Measurements from ENCODE around the gene REG4. TPM values are rescaled to one million over a fixed set of nuclear protein-coding genes. Genes with fewer than 3 reads are reported as not detected.
A peak's percentile ranks its signal among the peaks of the same experiment; 100 is the strongest.
"Not testable (repeated sequence)": the region's sequence is repeated elsewhere in the genome, so short reads cannot be mapped to it uniquely, and the experiment has no call there.

Gene REG4
- total and polyA plus RNA-seq, 3 experiments from 2014 or later = 2.5 to 4.4 (median 3.0) TPM

DNA sequence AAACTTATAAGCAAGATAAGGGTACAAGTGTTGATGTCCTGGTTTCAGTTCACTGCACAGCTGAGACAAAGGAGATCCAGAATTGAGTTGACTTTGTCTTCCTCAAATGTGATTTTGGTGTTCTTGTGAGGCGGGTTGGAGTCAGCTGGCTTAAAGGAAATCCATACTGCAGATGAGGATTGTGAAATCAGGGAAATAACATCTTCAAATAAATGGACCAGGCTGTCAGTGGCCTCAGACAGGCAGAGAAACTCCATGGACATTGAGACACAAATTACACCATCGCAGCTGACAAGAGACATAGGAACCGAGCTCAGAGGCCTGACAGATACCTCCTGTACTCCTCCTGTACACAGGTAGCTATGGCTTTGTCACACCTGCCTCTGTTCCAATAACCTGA lies 27.0 kb upstream of the REG4 start:
- Mint-ChIP-seq H3K9me3 (no peaks in the 10 kb centered on the region), H3K36me3 (no peaks in the 10 kb centered on the region), H3K4me1 (no peaks in the 10 kb centered on the region), H3K27ac (no peak overlapping the region), H3K27me3 (peaks cover 8 to 12% of the 10 kb centered on the region in 2 donors), H3K4me3 (no peak overlapping the region)
- ChIA-PET POLR2A (no interaction called here), CTCF (interaction anchor here (1.0 kb wide), 1 partner anchor 9 kb away, joined by 3 read pairs; no protein-coding TSS in a partner anchor)
- no peak for DNase-seq
- Histone ChIP-seq H3K27me3 (ENCODE audit: insufficient read depth, low read length, poor library complexity, severe bottlenecking) (no peaks in the 10 kb centered on the region), H3K36me3 (ENCODE audit: insufficient read depth, low read length) (no peaks in the 10 kb centered on the region), H3K4me1 (ENCODE audit: insufficient read depth, low read length) (no peaks in the 10 kb centered on the region), H3K9me3 (ENCODE audit: low read length) (no peaks in the 10 kb centered on the region), H3K4me3 (ENCODE audit: low read length) (no peak overlapping the region), H3K27ac (ENCODE audit: low read depth, low read length) (no peak overlapping the region)

DNA sequence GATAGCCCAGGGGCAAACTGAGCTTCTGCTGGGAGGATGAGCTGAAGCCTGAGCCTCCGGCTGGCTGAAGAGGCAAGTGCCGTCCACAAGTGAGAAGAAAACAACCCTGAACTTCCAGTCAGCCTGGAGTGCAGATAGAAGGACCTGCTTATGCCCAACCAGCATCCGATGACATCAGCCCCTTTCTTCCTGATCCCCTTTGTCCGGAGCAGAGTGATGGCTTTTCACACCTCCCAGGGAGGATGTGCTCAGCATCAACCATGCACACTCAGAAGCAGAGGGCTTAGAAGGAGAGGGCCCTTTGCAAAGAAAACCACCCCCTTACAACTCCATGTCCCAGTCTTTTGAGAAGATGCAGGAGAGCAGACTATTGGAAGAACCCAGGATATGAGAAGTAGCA lies 23.7 kb upstream of the REG4 start:
- no peaks in the 10 kb centered on the region for H3K36me3 ChIP-seq (ENCODE audit: insufficient read depth, low read length)
- no peak overlapping the region for H3K27ac ChIP-seq (ENCODE audit: low read depth, low read length)
- H3K27me3 Mint-ChIP-seq = peaks cover 13 to 34% of the 10 kb centered on the region in 2 donors
- ChIA-PET CTCF (no interaction called here), POLR2A (no interaction called here)
- no peaks in the 10 kb centered on the region for H3K9me3 ChIP-seq (ENCODE audit: low read length)
- no peak for DNase-seq
- H3K4me3 Mint-ChIP-seq = no peak overlapping the region
- no peaks in the 10 kb centered on the region for H3K4me1 ChIP-seq (ENCODE audit: insufficient read depth, low read length)
- no peaks in the 10 kb centered on the region for H3K27me3 ChIP-seq (ENCODE audit: insufficient read depth, low read length, poor library complexity, severe bottlenecking)
- no peaks in the 10 kb centered on the region for H3K4me1 Mint-ChIP-seq
- no peaks in the 10 kb centered on the region for H3K36me3 Mint-ChIP-seq
- peaks cover 0 to 2% (median 0%) of the 10 kb centered on the region in 5 donors for H3K9me3 Mint-ChIP-seq
- H3K27ac Mint-ChIP-seq = peak overlapping the region in 1 of 8 donors; percentile 38
- no peak overlapping the region for H3K4me3 ChIP-seq (ENCODE audit: low read length)

DNA sequence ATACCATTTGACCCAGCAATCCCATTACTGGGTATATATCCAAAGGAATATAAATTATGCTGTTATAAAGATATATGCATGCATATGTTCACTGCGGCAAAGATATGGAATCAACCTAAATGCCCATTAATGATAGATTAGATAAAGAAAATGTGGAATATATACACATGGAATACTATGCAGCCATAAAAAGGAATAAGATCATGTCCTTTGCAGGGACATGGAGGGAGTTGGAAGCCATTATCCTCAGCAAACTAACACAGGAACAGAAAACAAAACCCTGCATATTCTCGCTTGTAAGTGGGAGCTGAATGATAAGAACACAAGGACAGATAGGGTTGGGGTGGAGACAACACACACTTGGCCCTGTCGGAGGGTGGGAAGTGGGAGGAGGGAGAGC lies 19.8 kb upstream of the REG4 start:
- Histone ChIP-seq H3K4me1 (ENCODE audit: insufficient read depth, low read length) (no peaks in the 10 kb centered on the region), H3K4me3 (ENCODE audit: low read length) (no peak overlapping the region), H3K27me3 (ENCODE audit: insufficient read depth, low read length, poor library complexity, severe bottlenecking) (no peaks in the 10 kb centered on the region), H3K9me3 (ENCODE audit: low read length) (no peaks in the 10 kb centered on the region), H3K36me3 (ENCODE audit: insufficient read depth, low read length) (no peaks in the 10 kb centered on the region), H3K27ac (ENCODE audit: low read depth, low read length) (no peak overlapping the region)
- no peak for DNase-seq
- no peak overlapping the region for H3K27ac Mint-ChIP-seq
- H3K4me3 Mint-ChIP-seq = no peak overlapping the region
- peaks cover 10 to 38% of the 10 kb centered on the region in 2 donors for H3K27me3 Mint-ChIP-seq
- POLR2A ChIA-PET = no interaction called here
- H3K36me3 Mint-ChIP-seq = no peaks in the 10 kb centered on the region
- CTCF ChIA-PET = no interaction called here
- peaks cover 0 to 2% (median 0%) of the 10 kb centered on the region in 5 donors for H3K9me3 Mint-ChIP-seq
- H3K4me1 Mint-ChIP-seq = no peaks in the 10 kb centered on the region

DNA sequence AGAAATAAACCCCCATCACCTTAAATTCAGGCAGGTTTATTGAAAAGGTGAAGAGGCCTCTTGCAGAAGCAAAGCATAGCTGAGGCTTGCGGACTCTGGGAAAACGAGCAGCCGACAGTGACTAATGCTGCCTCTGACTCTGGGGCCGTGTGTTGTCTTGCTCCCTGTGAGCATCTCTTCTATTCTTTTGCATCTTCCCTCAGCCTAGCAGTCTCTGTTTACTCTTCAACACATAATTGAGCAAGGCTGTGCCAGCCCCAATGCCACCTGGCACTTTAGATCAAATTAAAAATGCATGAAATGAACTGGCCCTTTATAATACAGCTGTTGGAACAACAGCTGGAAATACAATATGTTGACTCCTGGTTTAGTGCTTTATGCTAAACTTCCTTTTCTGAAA lies 18.4 kb upstream of the REG4 start:
- Mint-ChIP-seq H3K4me1 (no peaks in the 10 kb centered on the region), H3K27me3 (peaks cover 6 to 37% of the 10 kb centered on the region in 2 donors), H3K36me3 (no peaks in the 10 kb centered on the region), H3K4me3 (no peak overlapping the region), H3K9me3 (peaks cover 0 to 2% (median 0%) of the 10 kb centered on the region in 5 donors), H3K27ac (no peak overlapping the region)
- POLR2A ChIA-PET = no interaction called here
- no peak overlapping the region for H3K4me3 ChIP-seq (ENCODE audit: low read length)
- no peaks in the 10 kb centered on the region for H3K9me3 ChIP-seq (ENCODE audit: low read length)
- DNase-seq = no peak
- no peaks in the 10 kb centered on the region for H3K27me3 ChIP-seq (ENCODE audit: insufficient read depth, low read length, poor library complexity, severe bottlenecking)
- H3K4me1 ChIP-seq (ENCODE audit: insufficient read depth, low read length) = no peaks in the 10 kb centered on the region
- H3K27ac ChIP-seq (ENCODE audit: low read depth, low read length) = no peak overlapping the region
- CTCF ChIA-PET = interaction anchor here (1.5 kb wide), 1 partner anchor 9 kb away, joined by 3 read pairs; no protein-coding TSS in a partner anchor
- no peaks in the 10 kb centered on the region for H3K36me3 ChIP-seq (ENCODE audit: insufficient read depth, low read length)

DNA sequence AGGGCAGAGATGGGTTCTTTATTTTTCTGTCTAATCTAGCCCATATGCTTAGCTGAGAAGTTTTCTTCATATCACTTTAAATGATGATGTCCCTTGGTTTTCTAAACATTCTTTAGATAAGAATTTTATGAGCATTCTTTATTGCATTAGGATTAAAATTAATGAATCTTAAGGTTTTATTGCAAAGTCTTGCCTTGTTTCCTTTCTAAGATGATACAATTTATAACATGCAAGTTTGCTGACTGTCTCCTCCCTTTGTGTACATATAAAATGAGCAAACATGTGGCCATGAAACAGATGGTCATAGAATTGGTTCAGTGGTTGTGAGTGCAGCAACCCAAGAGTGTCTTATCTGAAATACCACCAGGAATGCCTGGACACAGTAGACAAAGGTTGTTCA lies 17.7 kb upstream of the REG4 start:
- peaks cover 6 to 40% of the 10 kb centered on the region in 2 donors for H3K27me3 Mint-ChIP-seq
- H3K4me1 ChIP-seq (ENCODE audit: insufficient read depth, low read length); H3K4me1 Mint-ChIP-seq; H3K27ac Mint-ChIP-seq; H3K27ac ChIP-seq (ENCODE audit: low read depth, low read length); H3K9me3 Mint-ChIP-seq; H3K9me3 ChIP-seq (ENCODE audit: low read length); POLR2A ChIA-PET; DNase-seq; H3K36me3 Mint-ChIP-seq; H3K36me3 ChIP-seq (ENCODE audit: insufficient read depth, low read length); H3K4me3 ChIP-seq (ENCODE audit: low read length); H3K4me3 Mint-ChIP-seq; H3K27me3 ChIP-seq (ENCODE audit: insufficient read depth, low read length, poor library complexity, severe bottlenecking): not testable (repeated sequence)
- CTCF ChIA-PET = interaction anchor here (1.5 kb wide), 1 partner anchor 9 kb away, joined by 3 read pairs; no protein-coding TSS in a partner anchor

DNA sequence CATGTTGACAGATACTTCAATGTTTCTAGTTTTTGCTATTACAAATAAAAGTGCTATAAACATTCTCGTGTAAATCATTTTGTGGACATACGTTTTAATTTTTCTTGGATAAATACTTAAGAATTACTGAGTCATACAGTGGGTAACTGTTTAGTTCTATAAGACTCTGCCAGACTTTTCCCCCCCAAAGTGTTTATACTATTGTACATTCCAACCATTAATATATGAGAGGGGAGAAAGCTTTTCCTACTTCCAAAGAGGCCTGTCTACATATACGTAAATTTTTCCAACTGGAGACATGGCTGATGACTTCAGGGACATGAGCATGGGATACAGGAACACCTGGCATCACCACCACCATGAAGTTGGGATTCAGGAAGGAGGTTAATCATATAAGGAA lies 17.0 kb upstream of the REG4 start:
- no peaks in the 10 kb centered on the region for H3K36me3 Mint-ChIP-seq
- H3K27me3 Mint-ChIP-seq = peaks cover 6 to 46% of the 10 kb centered on the region in 2 donors
- Histone ChIP-seq H3K36me3 (ENCODE audit: insufficient read depth, low read length) (no peaks in the 10 kb centered on the region), H3K27me3 (ENCODE audit: insufficient read depth, low read length, poor library complexity, severe bottlenecking) (no peaks in the 10 kb centered on the region), H3K27ac (ENCODE audit: low read depth, low read length) (no peak overlapping the region), H3K4me1 (ENCODE audit: insufficient read depth, low read length) (no peaks in the 10 kb centered on the region), H3K9me3 (ENCODE audit: low read length) (no peaks in the 10 kb centered on the region), H3K4me3 (ENCODE audit: low read length) (no peak overlapping the region)
- no peak overlapping the region for H3K27ac Mint-ChIP-seq
- ChIA-PET POLR2A (no interaction called here), CTCF (no interaction called here)
- H3K4me3 Mint-ChIP-seq = no peak overlapping the region
- peaks cover 0 to 2% (median 0%) of the 10 kb centered on the region in 5 donors for H3K9me3 Mint-ChIP-seq
- DNase-seq = no peak
- H3K4me1 Mint-ChIP-seq = no peaks in the 10 kb centered on the region

DNA sequence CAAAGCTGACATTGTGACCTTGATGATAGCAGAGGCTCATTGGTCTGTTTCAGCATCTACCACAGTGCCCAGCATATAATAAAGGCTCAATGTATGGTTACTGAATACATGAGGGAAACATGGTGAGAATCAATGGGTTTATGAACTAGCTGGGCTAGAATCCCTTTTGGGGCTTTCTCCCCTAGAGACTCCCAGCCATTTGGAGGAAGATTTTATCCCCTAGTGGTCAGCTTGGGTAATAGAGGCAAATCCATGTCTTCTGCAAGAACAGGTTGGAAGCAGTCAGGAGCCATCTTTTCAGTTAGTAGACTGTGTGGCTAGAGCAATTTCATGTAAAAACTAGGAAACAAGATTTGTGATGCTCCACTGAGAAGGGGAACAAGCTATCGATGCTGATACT lies 15.8 kb upstream of the REG4 start:
- DNase-seq = no peak
- H3K4me3 ChIP-seq (ENCODE audit: low read length) = no peak overlapping the region
- ChIA-PET CTCF (no interaction called here), POLR2A (no interaction called here)
- H3K27me3 Mint-ChIP-seq = peaks cover 3 to 45% of the 10 kb centered on the region in 2 donors
- no peaks in the 10 kb centered on the region for H3K36me3 Mint-ChIP-seq
- no peak overlapping the region for H3K4me3 Mint-ChIP-seq
- no peak overlapping the region for H3K27ac Mint-ChIP-seq
- H3K9me3 ChIP-seq (ENCODE audit: low read length) = no peaks in the 10 kb centered on the region
- H3K4me1 Mint-ChIP-seq = no peaks in the 10 kb centered on the region
- no peaks in the 10 kb centered on the region for H3K4me1 ChIP-seq (ENCODE audit: insufficient read depth, low read length)
- H3K27me3 ChIP-seq (ENCODE audit: insufficient read depth, low read length, poor library complexity, severe bottlenecking) = no peaks in the 10 kb centered on the region
- peaks cover 0 to 2% (median 0%) of the 10 kb centered on the region in 5 donors for H3K9me3 Mint-ChIP-seq
- H3K27ac ChIP-seq (ENCODE audit: low read depth, low read length) = no peak overlapping the region
- no peaks in the 10 kb centered on the region for H3K36me3 ChIP-seq (ENCODE audit: insufficient read depth, low read length)

DNA sequence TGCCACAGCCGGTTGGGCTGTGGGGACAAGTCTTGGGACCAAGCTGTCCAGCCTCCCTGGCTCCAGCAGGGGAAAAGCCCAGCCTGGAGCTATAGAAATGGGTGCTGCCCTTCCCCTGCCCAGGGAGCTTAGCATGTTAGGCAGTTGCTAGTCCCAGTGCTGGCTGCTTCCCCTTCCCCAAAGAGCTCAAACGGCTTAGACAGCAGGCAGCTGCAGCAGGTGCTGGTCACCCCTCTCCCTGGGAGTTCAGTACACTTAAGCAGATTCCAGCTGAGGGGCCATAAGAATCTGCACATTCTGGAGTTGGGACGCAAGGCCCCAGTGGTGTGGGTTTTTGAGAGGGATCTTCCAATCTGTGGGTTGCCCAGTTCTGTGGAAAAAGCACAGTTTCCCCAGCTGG lies 11.1 kb upstream of the REG4 start:
- Mint-ChIP-seq H3K9me3 (no peaks in the 10 kb centered on the region), H3K27me3 (peaks cover 6 to 21% of the 10 kb centered on the region in 2 donors), H3K4me1 (no peaks in the 10 kb centered on the region), H3K4me3 (no peak overlapping the region), H3K36me3 (no peaks in the 10 kb centered on the region), H3K27ac (no peak overlapping the region)
- ChIA-PET CTCF (interaction anchor here (1.4 kb wide), 1 partner anchor 8 kb away, joined by 5 read pairs; no protein-coding TSS in a partner anchor), POLR2A (no interaction called here)
- no peaks in the 10 kb centered on the region for H3K4me1 ChIP-seq (ENCODE audit: insufficient read depth, low read length)
- DNase-seq = no peak
- H3K36me3 ChIP-seq (ENCODE audit: insufficient read depth, low read length) = no peaks in the 10 kb centered on the region
- no peak overlapping the region for H3K4me3 ChIP-seq (ENCODE audit: low read length)
- H3K9me3 ChIP-seq (ENCODE audit: low read length) = no peaks in the 10 kb centered on the region
- no peak overlapping the region for H3K27ac ChIP-seq (ENCODE audit: low read depth, low read length)
- no peaks in the 10 kb centered on the region for H3K27me3 ChIP-seq (ENCODE audit: insufficient read depth, low read length, poor library complexity, severe bottlenecking)

DNA sequence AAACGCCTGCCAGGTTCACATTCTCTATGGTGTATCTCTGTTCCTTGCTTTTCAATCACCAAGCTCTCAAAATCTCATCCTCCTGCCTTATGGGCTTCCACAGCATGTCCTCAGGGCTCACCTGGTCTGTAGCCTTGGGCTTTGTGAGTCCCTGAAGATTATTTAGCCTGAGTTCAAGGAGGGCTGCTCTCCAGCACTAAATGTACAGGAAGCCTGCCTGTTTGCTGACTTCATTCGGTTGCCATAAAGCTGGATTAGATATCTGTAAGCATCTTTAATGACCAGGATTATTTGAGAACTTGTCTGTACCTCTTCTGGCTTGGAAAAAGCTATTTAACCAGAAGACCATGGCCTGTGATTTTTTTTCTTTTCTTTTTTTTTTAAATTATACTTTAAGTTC lies 6.9 kb upstream of the REG4 start:
- no peaks in the 10 kb centered on the region for H3K9me3 ChIP-seq (ENCODE audit: low read length)
- no peak overlapping the region for H3K4me3 Mint-ChIP-seq
- no peak overlapping the region for H3K27ac Mint-ChIP-seq
- H3K36me3 ChIP-seq (ENCODE audit: insufficient read depth, low read length) = no peaks in the 10 kb centered on the region
- H3K4me1 Mint-ChIP-seq = no peaks in the 10 kb centered on the region
- H3K4me1 ChIP-seq (ENCODE audit: insufficient read depth, low read length) = no peaks in the 10 kb centered on the region
- no peaks in the 10 kb centered on the region for H3K9me3 Mint-ChIP-seq
- peaks cover 8 to 11% of the 10 kb centered on the region in 2 donors for H3K27me3 Mint-ChIP-seq
- no peak overlapping the region for H3K4me3 ChIP-seq (ENCODE audit: low read length)
- no peak overlapping the region for H3K27ac ChIP-seq (ENCODE audit: low read depth, low read length)
- ChIA-PET CTCF (no interaction called here), POLR2A (no interaction called here)
- no peaks in the 10 kb centered on the region for H3K27me3 ChIP-seq (ENCODE audit: insufficient read depth, low read length, poor library complexity, severe bottlenecking)
- no peaks in the 10 kb centered on the region for H3K36me3 Mint-ChIP-seq
- no peak for DNase-seq
